GM12892 (cell line): ENCODE measurements around the gene IFI27.

Experiments
- POLR2A ChIP-seq: IDR thresholded peaks from 2 replicates; pipeline ENCODE4 v1.6.1; 2011; ENCODE audit warnings: low read depth, low read length, control low read depth
- POLR2AphosphoS5 ChIP-seq: IDR thresholded peaks from 2 replicates; pipeline ENCODE4 v1.6.1; 2011; ENCODE audit warnings: low read depth, low read length, control low read depth
- TAF1 ChIP-seq: IDR thresholded peaks from 2 replicates; pipeline ENCODE4 v1.6.1; 2011; ENCODE audit warnings: low read depth, mild to moderate bottlenecking, control low read depth, low read length, borderline replicate concordance

DNA sequence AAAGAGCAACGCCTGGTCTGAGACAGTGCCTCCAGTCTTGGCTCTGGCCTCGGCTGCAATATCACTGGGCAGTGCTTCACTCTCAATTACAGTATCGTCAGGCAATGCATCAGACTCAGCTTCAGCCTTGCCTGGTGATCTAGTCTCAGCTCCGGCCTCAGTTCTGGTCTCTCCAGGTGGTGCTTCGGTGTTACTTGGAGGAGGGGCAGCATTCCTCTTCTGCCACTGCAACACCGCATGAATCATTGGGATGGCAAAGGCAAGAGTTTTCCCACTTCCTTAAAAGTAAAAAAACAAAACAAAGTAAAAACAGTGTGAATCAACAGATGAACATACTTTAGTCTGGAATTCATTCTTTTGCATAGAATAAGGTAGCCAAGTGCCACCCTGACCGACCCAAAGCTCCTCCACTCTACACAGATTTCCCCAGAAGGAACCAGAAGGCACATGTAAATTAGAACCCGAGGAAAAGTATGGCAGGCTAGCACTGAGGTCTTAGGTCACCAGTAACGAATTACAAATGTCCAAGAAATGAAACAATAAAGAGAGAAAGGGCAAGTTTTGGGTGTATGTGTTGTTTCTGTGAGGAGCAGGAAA lies 48.1 kb upstream of the IFI27 start:
- no peak for TF ChIP-seq POLR2AphosphoS5
- no peak for TF ChIP-seq TAF1
- TF ChIP-seq POLR2A: no peak
